ENCODE data around the gene LY86. TPM values are rescaled to one million over a fixed set of nuclear protein-coding genes. Genes with fewer than 3 reads are reported as not detected.
A peak's percentile ranks its signal among the peaks of the same experiment; 100 is the strongest.

The LY86 gene
- polyA plus RNA-seq, 4 donors: 2.8 to 3.4 (median 3.0) TPM; not detected in 1

DNA sequence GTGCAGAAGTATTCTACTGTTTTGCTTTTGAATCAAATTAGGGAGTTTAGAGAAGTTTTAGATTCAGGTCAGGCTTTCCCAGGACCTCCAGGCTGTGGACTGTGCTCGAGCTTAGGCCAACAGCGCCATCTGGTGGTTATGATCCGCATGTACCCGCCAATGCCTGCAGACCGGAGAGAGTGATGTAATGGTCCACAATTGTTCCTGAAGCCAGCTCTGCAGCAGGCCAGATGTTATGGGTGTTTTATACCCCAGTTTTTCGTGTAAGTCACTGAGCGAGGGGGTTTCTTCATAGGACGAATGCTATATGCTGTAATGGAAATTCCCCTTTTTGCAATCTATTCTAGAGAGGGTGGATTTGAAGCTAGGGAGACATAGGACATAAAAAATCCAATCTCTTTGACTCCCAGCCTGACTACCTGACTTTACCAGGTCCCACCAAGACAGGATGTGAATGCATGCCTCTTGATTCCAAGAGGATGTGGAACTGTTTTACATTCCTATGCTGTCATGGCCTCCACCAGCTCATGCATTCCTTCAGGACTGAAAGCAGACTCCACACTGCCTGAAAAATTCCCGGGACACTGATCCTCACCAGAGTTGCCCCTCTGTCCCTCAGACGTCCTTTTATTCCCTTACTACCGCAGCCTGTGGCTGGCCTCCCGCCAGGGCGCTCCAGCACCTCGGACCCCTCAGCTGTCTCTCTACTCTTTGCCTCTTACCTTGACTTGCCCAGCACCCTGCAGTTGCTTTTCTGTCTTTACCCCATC is 41.2 kb upstream of the LY86 start:
- peak overlapping the region in 1 of 3 donors; percentile 27 for H3K4me3 ChIP-seq (ENCODE audit: low read depth in 1 of 3, low read length in 3 of 3)
- WGBS, 3 donors: 22 to 28% (median 24%) methylated on average over 14 of the region's 14 CpGs
- no peak overlapping the region for H3K27ac ChIP-seq (ENCODE audit: low read depth in 1 of 3, low read length in 2 of 3)
- peaks cover 0 to 4% (median 0%) of the 10 kb centered on the region in 3 donors for H3K4me1 ChIP-seq (ENCODE audit: control insufficient read depth in 3 of 3, insufficient read depth in 2 of 3, low read depth in 1 of 3, low read length in 2 of 3)
- peaks cover 0 to 37% (median 5%) of the 10 kb centered on the region in 3 donors for H3K27me3 ChIP-seq (ENCODE audit: control insufficient read depth in 3 of 3, insufficient read depth in 3 of 3, low read length in 3 of 3)
- no peaks in the 10 kb centered on the region for H3K9me3 ChIP-seq (ENCODE audit: control insufficient read depth in 2 of 2, insufficient read depth in 1 of 2, low read depth in 1 of 2, low read length in 1 of 2)
- DNase-seq (peak; percentile 73 to 89), FAIRE-seq (no peak)
- no peaks in the 10 kb centered on the region for H3K36me3 ChIP-seq (ENCODE audit: control insufficient read depth in 3 of 3, insufficient read depth in 2 of 3, low read depth in 1 of 3, low read length in 3 of 3)

DNA sequence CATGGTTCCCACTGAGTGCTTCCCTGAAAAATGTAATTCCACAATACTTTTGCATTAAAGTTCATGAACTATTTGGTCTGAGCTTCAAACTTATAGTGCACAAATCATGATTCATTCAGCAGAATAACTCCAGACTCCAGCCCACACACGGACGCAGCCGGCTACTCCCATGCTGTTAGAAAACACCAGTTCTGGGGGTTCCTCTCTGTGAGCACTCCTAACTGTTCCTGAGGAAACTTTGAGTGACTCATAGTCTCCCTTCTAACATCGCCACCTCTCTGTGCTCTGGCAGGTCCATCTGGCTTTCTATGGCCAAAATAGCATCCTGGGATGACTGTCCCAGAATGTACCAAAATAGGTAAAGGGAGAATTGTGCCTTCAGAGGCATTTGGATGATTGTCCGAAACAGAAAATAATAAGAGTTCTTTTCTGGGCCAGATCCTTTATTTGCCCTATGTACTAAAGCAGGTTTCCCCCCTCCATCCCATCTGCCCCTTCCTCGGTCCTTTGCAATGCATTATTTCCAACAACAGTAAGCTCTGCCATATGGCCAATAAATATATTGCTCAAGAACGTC is 32.3 kb upstream of the LY86 start:
- no peak for FAIRE-seq

DNA sequence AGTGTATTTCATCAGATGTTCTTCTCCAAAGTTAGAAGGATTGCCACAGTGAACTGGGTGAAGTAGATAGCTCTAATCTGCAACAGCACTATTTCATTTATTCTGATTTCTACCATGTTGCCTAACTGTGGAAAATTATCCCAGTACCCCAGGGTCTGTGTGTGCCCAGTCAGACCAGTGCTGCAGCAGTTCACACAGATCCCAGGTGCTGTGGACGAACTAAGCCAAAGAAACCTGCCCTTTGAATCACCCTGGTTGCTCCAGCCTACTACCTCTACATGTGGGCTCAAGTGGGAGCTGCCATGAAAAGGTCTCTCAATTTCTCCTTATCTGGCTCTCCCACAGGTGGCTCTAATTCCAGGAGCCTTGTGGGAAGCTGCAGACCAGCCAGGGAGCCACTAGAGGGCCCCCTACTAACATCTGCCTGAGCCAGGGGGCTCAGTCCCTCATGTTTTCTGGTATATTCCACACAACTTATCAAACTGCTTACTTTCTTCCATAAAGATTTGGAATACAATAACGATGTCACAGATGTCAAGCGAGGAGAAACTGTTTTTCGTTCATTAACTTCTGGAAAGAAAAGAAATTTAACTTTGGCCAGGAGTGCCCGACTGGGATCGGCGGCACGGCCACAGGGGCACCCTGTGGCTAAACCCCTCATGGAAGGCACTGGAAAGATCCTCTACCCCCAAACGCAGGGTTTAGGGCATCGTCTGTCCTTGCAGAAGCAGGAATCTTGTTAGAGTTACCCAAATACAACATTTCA is 31.6 kb upstream of the LY86 start:
- no peak overlapping the region for H3K4me3 ChIP-seq (ENCODE audit: low read depth in 1 of 3, low read length in 3 of 3)
- H3K27ac ChIP-seq (ENCODE audit: low read depth in 1 of 3, low read length in 2 of 3): no peak overlapping the region
- peaks cover 0 to 10% (median 3%) of the 10 kb centered on the region in 3 donors for H3K27me3 ChIP-seq (ENCODE audit: control insufficient read depth in 3 of 3, insufficient read depth in 3 of 3, low read length in 3 of 3)
- FAIRE-seq (no peak), DNase-seq (peak; percentile 43 to 45)
- H3K36me3 ChIP-seq (ENCODE audit: control insufficient read depth in 3 of 3, insufficient read depth in 2 of 3, low read depth in 1 of 3, low read length in 3 of 3): no peaks in the 10 kb centered on the region
- H3K4me1 ChIP-seq (ENCODE audit: control insufficient read depth in 3 of 3, insufficient read depth in 2 of 3, low read depth in 1 of 3, low read length in 2 of 3): no peaks in the 10 kb centered on the region
- no peaks in the 10 kb centered on the region for H3K9me3 ChIP-seq (ENCODE audit: control insufficient read depth in 2 of 2, insufficient read depth in 1 of 2, low read depth in 1 of 2, low read length in 1 of 2)
- 42 to 46% (median 44%) methylated on average over 10 of the region's 10 CpGs for WGBS, 3 donors

More for the DNA sequence above, 32.3 kb upstream of the LY86 start:
- no peak overlapping the region for H3K4me3 ChIP-seq (ENCODE audit: low read depth in 1 of 3, low read length in 3 of 3)
- WGBS, 3 donors: 68 to 75% (median 69%) methylated on average over 7 of the region's 7 CpGs
- no peak for DNase-seq
- H3K4me1 ChIP-seq (ENCODE audit: control insufficient read depth in 3 of 3, insufficient read depth in 2 of 3, low read depth in 1 of 3, low read length in 2 of 3): no peaks in the 10 kb centered on the region
- H3K27me3 ChIP-seq (ENCODE audit: control insufficient read depth in 3 of 3, insufficient read depth in 3 of 3, low read length in 3 of 3): peaks cover 0 to 10% (median 3%) of the 10 kb centered on the region in 3 donors
- no peaks in the 10 kb centered on the region for H3K9me3 ChIP-seq (ENCODE audit: control insufficient read depth in 2 of 2, insufficient read depth in 1 of 2, low read depth in 1 of 2, low read length in 1 of 2)
- no peaks in the 10 kb centered on the region for H3K36me3 ChIP-seq (ENCODE audit: control insufficient read depth in 3 of 3, insufficient read depth in 2 of 3, low read depth in 1 of 3, low read length in 3 of 3)
- no peak overlapping the region for H3K27ac ChIP-seq (ENCODE audit: low read depth in 1 of 3, low read length in 2 of 3)

DNA sequence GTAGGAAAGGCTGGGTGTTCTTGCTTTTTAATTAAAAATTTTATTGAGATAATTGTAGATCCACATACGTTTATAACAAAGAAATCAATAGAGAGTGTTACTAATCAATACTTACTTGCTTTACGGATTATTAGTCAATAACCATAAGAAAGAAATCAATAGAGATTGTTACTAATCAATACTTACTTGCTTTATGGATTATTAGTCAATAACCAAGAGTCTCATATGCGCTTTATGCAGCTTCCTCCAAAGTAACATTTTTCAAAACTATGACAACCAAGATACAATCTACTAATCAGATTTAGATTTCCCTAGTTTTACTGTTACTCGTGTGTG is 31.0 kb upstream of the LY86 start:
- FAIRE-seq: no peak
- Histone ChIP-seq H3K27me3 (ENCODE audit: control insufficient read depth in 3 of 3, insufficient read depth in 3 of 3, low read length in 3 of 3) (peaks cover 0 to 10% (median 3%) of the 10 kb centered on the region in 3 donors), H3K4me3 (ENCODE audit: low read depth in 1 of 3, low read length in 3 of 3) (no peak overlapping the region), H3K36me3 (ENCODE audit: control insufficient read depth in 3 of 3, insufficient read depth in 2 of 3, low read depth in 1 of 3, low read length in 3 of 3) (no peaks in the 10 kb centered on the region), H3K9me3 (ENCODE audit: control insufficient read depth in 2 of 2, insufficient read depth in 1 of 2, low read depth in 1 of 2, low read length in 1 of 2) (no peaks in the 10 kb centered on the region), H3K4me1 (ENCODE audit: control insufficient read depth in 3 of 3, insufficient read depth in 2 of 3, low read depth in 1 of 3, low read length in 2 of 3) (no peaks in the 10 kb centered on the region), H3K27ac (ENCODE audit: low read depth in 1 of 3, low read length in 2 of 3) (no peak overlapping the region)
- no peak for DNase-seq
- WGBS, 3 donors: 55 to 72% (median 63%) methylated on average over 4 of the region's 4 CpGs

DNA sequence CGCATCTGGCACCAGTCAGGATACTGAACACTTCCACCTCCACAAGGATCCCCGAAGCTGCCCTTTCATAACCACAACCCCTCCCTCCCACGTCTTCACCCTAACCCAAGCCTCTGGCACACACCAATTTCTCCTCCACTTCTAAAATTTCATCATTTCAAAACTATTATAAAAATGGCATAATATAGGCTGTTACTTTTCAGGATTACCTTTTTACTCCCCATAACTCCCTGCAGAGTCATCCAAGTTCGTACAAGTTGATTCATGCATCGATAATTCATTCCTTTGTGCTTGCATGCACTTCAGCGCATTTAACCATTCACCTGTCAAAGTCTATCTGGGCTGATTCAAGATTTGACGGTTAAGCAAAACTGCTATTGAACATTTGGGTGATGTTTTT is 30.6 kb upstream of the LY86 start:
- FAIRE-seq (no peak), DNase-seq (no peak)
- peaks cover 0 to 10% (median 3%) of the 10 kb centered on the region in 3 donors for H3K27me3 ChIP-seq (ENCODE audit: control insufficient read depth in 3 of 3, insufficient read depth in 3 of 3, low read length in 3 of 3)
- no peak overlapping the region for H3K27ac ChIP-seq (ENCODE audit: low read depth in 1 of 3, low read length in 2 of 3)
- no peak overlapping the region for H3K4me3 ChIP-seq (ENCODE audit: low read depth in 1 of 3, low read length in 3 of 3)
- no peaks in the 10 kb centered on the region for H3K4me1 ChIP-seq (ENCODE audit: control insufficient read depth in 3 of 3, insufficient read depth in 2 of 3, low read depth in 1 of 3, low read length in 2 of 3)
- H3K36me3 ChIP-seq (ENCODE audit: control insufficient read depth in 3 of 3, insufficient read depth in 2 of 3, low read depth in 1 of 3, low read length in 3 of 3): no peaks in the 10 kb centered on the region
- 69 to 76% (median 70%) methylated on average over 7 of the region's 7 CpGs for WGBS, 3 donors
- no peaks in the 10 kb centered on the region for H3K9me3 ChIP-seq (ENCODE audit: control insufficient read depth in 2 of 2, insufficient read depth in 1 of 2, low read depth in 1 of 2, low read length in 1 of 2)

DNA sequence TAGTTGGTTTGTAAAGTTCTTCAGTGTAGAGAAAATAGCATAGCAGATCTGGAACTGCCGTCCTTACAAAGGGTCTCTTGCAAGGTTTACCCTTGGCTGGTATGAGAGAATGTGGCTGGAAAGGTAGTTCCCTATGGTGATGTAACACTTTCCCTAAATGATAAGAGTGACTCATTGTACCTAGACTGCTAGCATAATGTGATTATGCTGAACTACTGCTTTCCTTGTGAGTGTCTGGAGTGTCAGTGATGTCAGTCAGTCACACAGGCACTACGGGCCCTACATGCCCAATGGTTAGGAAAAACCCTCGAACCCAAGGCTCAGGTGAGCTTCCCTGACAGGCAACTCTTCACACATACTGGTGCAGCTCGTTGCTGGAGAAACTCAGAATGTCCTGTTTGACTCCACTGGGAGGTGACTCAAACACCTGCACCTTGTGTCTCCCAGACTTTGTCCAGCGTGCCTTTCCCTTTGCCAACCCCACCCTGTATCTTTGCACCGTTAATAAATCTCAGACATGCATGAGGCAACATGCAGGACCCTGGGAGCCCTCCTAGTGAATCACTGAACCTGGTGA is 28.4 kb upstream of the LY86 start:
- Histone ChIP-seq H3K4me1 (ENCODE audit: control insufficient read depth in 3 of 3, insufficient read depth in 2 of 3, low read depth in 1 of 3, low read length in 2 of 3) (no peaks in the 10 kb centered on the region), H3K27ac (ENCODE audit: low read depth in 1 of 3, low read length in 2 of 3) (no peak overlapping the region), H3K4me3 (ENCODE audit: low read depth in 1 of 3, low read length in 3 of 3) (no peak overlapping the region), H3K9me3 (ENCODE audit: control insufficient read depth in 2 of 2, insufficient read depth in 1 of 2, low read depth in 1 of 2, low read length in 1 of 2) (peaks cover 0 to 4% of the 10 kb centered on the region in 2 donors), H3K27me3 (ENCODE audit: control insufficient read depth in 3 of 3, insufficient read depth in 3 of 3, low read length in 3 of 3) (peaks cover 0 to 10% (median 3%) of the 10 kb centered on the region in 3 donors), H3K36me3 (ENCODE audit: control insufficient read depth in 3 of 3, insufficient read depth in 2 of 3, low read depth in 1 of 3, low read length in 3 of 3) (no peaks in the 10 kb centered on the region)
- FAIRE-seq (no peak), DNase-seq (peak in 1 of 2 donors; percentile 33)
- WGBS, 3 donors: 20 to 59% (median 40%) methylated on average over 6 of the region's 6 CpGs

DNA sequence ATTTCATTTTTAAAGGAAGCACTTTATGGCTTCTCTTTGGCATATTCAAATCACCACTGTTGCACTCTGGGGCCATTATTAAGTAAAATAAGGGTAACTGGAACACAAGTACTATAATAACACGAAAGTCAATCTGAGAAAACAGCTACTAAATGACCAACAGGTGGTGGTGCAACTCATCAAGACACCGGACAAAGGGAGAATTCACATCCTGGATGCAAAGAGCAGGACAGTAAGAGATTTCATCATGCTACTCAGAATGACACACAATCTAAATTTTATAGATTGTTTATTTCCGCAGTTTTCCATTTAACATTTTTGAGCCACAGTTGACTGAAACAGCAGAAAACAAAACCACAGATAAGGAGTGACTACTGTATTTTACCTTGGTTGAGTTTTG is 27.6 kb upstream of the LY86 start:
- WGBS, 3 donors: 57 to 68% (median 65%) methylated on average over 3 of the region's 3 CpGs
- DNase-seq (no peak), FAIRE-seq (no peak)

DNA sequence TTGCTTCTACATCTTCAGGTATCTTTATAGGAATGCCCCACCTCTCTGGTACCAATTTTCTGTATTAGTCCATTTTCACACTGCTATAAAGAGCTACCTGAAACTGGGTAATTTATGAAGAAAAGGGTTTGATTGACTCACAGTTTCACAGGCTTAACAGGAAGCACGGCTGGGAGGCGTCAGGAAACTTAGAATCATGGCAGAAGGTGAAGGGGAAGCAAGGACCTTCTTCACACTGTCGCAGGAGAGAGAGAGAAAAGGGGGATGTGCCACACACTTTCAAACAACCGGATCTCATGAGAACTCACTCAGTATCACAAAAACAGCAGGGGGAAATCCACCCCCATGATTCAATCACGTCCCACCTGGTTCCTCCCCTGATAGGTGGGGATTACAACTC is 24.4 kb upstream of the LY86 start:
- Histone ChIP-seq H3K27me3 (ENCODE audit: control insufficient read depth in 3 of 3, insufficient read depth in 3 of 3, low read length in 3 of 3) (peaks cover 0 to 11% (median 2%) of the 10 kb centered on the region in 3 donors), H3K9me3 (ENCODE audit: control insufficient read depth in 2 of 2, insufficient read depth in 1 of 2, low read depth in 1 of 2, low read length in 1 of 2) (peaks cover 0 to 4% of the 10 kb centered on the region in 2 donors), H3K36me3 (ENCODE audit: control insufficient read depth in 3 of 3, insufficient read depth in 2 of 3, low read depth in 1 of 3, low read length in 3 of 3) (no peaks in the 10 kb centered on the region), H3K4me1 (ENCODE audit: control insufficient read depth in 3 of 3, insufficient read depth in 2 of 3, low read depth in 1 of 3, low read length in 2 of 3) (no peaks in the 10 kb centered on the region), H3K4me3 (ENCODE audit: low read depth in 1 of 3, low read length in 3 of 3) (no peak overlapping the region), H3K27ac (ENCODE audit: low read depth in 1 of 3, low read length in 2 of 3) (no peak overlapping the region)
- FAIRE-seq (no peak), DNase-seq (no peak)
- 69 to 80% (median 77%) methylated on average over 5 of the region's 5 CpGs for WGBS, 3 donors

More for the DNA sequence above, 27.6 kb upstream of the LY86 start:
- Histone ChIP-seq H3K27me3 (ENCODE audit: control insufficient read depth in 3 of 3, insufficient read depth in 3 of 3, low read length in 3 of 3) (peaks cover 0 to 10% (median 0%) of the 10 kb centered on the region in 3 donors), H3K36me3 (ENCODE audit: control insufficient read depth in 3 of 3, insufficient read depth in 2 of 3, low read depth in 1 of 3, low read length in 3 of 3) (no peaks in the 10 kb centered on the region), H3K4me3 (ENCODE audit: low read depth in 1 of 3, low read length in 3 of 3) (no peak overlapping the region), H3K27ac (ENCODE audit: low read depth in 1 of 3, low read length in 2 of 3) (no peak overlapping the region), H3K4me1 (ENCODE audit: control insufficient read depth in 3 of 3, insufficient read depth in 2 of 3, low read depth in 1 of 3, low read length in 2 of 3) (no peaks in the 10 kb centered on the region), H3K9me3 (ENCODE audit: control insufficient read depth in 2 of 2, insufficient read depth in 1 of 2, low read depth in 1 of 2, low read length in 1 of 2) (peaks cover 0 to 4% of the 10 kb centered on the region in 2 donors)
